Measurements from ENCODE around the gene MYL2.

GRCh38 chr12:110948041-110948440 is 27.7 kb upstream of the MYL2 start:
- TF ChIP-seq CTCF (IDR thresholded peaks at IDR 0.05 in 2 of 3, conservative IDR thresholded peaks at IDR 0.05 in 1 of 3; ENCODE audit: insufficient read depth in 2 of 3, low read depth in 1 of 3, low read length in 3 of 3) (no peak), IRF2 (CRISPR knock-in tag; IDR thresholded peaks at IDR 0.05) (no peak), STAT6 (CRISPR knock-in tag; IDR thresholded peaks at IDR 0.05) (no peak), SMAD3 (CRISPR knock-in tag; conservative IDR thresholded peaks at IDR 0.05) (no peak), HNRNPUL1 (IDR thresholded peaks at IDR 0.05; ENCODE audit: low read length) (no peak)
